Caki2 (cell line): ENCODE measurements around the gene LGI4. TPM values are rescaled to one million over a fixed set of nuclear protein-coding genes. Genes with fewer than 3 reads are reported as not detected.

ENCODE experiments used
- DNase-seq: peaks from one replicate; pipeline ENCODE4 v3.0.0-alpha.2; 2015; ENCODE audit warnings: low read depth
- in situ Hi-C: cut with HindIII; loops from 2 replicates; pipeline ENCODE4 v1.10.0; 2016; ENCODE audit warnings: low sequenced_read_pairs, low pct_unique_long_range_greater_than_20kb, mixed read lengths
- total RNA-seq: library from RNA; depleted of rRNA; stranded (reverse); fragments of >200 nt; shearing (Covaris generic); gene quantifications from 2 replicates; pipeline ENCODE4 v1.2.3, GENCODE V29; 2014; ENCODE audit warnings: low replicate concordance

Gene LGI4
- total RNA-seq, 1 experiment from 2014 or later = not detected

DNA sequence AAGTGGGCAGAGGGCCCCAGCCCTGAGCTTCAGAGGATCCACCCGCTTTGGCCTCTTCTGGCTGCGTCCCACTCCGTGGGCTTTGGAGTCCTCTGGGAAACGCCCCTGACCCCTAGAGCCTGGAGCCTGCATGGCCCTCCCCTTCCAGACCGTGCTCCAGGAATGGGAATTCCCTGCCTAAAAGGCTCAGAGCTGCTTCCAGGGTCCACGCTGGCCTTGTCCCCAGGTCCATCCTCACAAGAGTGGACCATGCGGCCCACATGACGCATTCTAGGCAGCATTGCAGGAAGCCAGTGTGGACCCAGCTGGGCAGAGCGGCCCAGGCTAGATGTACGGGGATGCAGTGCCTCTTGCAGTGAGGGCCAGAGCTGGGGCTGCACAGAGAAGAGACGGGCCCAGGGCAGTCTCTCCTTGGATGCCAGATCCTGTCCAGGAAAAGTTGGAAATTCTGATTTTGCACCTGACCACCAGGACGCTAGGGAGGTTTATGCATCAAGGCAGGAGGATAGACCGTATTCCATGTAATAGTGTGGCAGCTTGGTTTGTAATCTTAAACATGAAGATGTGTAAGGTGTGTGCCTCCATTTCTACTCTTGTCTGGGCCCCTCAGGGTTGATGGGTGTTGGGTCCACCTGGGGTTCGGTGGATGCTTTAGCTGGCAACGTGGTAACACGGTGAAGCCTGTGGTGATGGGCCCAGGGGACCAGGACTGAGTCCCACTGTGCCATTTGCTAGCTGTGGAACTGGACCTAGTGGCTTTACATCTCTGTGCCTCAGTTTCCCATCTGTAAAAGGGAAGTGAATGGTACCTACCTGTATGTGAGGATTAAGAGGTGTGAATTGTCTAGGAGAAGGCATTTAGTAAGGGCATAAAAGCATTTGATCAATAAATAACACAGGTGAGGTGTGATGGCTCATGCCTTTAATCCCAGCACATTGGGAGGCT lies 34.0 kb downstream of the LGI4 start:
- DNase-seq = no peak
- in situ Hi-C loops = no loop called here

GRCh38 chr19:35099897-35100275 lies 35.0 kb downstream of the LGI4 start:
- in situ Hi-C loops = no loop called here
- no peak for DNase-seq

DNA sequence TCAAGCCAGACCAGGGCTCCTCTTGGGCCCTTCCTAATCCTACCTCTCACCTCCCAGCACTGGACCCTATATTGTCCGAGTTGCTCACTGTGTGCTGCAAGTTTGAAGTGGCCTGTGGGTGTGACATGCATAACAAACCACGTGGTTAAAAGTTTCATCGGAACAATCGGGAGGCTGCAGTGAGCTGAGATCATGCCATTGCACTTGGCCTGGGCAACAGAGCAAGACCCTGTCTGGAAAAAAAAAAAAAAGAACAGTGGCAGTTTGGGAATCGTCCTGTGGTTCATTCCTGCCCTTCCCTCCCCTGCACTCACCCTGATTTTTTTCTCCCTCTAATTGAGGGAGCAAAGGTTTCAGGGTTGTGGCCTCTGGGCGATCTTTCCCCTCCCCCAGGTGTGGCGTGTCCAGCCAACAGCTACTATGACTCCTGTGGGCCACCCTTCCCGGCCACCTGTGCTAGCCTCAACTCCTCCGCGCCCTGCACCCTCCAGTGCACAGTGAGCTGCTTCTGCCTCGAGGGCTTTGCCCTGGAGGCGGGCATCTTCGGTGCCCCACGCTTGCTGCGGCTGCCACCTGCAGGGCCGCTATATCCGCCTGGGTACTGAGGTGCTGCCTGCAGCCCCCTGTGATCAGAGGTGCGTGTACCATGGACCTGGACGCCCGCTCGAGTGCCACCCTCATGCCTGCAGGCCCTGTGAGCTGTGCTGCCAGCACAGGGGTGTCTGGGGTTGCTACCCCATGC lies 35.5 kb downstream of the LGI4 start:
- in situ Hi-C loops = no loop called here
- DNase-seq = no peak

DNA sequence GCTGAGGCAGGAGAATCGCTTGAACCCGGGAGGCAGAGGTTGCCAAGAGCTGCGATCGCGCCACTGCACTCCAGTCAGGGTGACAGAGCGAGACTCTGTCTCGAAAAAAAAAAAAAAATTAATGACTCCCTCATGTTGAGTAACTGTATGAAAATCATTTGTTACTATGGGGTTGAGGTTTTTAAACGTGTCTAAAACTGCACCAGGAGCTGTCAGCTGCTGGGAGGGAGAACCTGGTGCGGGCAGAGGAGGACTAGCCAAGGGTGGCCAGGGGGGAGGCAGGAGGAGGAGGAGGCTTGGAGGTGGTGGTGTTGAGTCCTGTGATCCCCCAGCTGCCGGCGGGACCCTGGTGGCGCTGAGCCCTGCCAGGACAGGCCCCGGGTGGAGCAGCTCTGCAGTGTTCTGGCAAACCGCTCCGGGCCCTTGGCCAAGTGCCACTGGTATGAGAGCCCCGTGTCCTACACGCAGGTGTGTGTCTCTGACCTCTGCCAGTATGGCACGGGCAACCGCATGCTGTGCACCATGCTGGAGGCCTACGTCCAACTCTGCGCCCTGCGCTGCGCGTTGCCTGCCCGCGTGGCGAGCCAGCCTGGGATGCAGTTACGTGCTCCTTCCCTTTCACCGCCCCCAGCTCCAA lies 36.3 kb downstream of the LGI4 start:
- DNase-seq = no peak
- in situ Hi-C loops = no loop called here

DNA sequence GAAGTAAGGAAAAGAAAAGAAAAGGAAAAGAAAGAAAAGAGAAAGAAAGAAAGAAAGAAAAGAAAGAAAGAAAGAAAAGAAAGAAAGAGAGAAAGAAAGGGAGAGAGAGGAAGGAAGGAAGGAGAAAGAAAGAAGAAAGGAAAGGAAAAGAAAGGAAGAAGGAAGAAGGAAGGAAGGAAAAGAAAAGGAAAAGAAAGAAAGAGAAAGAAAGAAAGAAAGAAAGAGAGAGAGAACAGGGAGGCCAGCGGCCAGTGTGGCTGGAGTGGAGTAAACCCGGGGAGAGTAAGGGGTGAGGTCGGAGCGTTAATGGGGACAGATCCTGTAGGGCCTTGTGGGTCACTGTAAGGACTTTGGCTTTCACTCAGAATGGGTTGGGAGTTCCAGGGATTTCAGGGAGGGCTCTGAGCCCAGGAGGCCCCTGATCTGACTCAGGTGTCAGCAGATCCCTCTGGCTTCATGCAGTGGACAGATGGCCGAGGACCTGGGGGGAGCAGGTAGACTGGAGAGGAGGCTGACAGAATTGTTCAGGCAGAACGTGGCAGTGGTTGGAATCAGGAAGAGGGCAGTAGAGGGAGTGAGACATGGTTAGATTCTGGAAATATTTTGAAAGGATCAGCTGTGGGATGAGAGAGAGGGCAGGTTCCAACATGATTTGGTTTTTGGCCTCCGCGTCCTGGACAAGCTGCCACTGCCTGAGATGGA lies 39.0 kb downstream of the LGI4 start:
- in situ Hi-C loops = no loop called here
- DNase-seq = no peak

GRCh38 chr19:35094656-35095055 lies 40.2 kb downstream of the LGI4 start:
- DNase-seq = no peak
- in situ Hi-C loops = no loop called here

DNA sequence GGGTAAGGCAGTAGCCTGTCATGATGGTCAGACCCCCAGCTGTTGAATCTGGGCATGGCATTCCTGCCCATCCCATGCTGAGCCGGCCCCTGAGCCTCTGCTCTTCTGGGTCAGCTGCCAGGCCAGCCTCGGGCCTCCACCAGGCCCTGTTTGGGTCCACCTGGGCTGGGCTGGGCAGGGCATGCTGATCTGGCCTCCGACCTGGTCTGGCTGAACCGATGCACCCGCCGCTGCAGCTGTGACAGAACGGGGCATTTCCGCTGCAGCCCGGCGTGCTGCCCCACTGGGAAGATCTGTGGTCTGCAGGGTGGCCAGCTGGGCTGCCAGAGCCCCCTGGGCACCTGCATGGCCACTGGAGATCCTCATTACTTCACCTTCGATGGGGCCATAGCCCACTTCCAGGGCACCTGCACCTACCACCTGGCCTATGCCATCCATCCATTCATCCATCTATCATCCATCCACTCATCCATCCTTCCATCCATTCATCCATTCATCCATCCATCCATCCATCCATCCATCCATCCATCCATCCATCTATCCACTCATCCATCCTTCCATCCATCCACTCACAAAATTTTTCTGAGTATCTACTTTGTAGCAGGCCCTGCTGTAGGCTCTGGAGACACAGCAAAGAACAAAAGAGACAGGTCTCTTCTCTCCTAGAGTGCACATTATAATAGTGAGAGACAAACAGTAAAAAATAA lies 40.8 kb downstream of the LGI4 start:
- in situ Hi-C loops = no loop called here
- DNase-seq = no peak

DNA sequence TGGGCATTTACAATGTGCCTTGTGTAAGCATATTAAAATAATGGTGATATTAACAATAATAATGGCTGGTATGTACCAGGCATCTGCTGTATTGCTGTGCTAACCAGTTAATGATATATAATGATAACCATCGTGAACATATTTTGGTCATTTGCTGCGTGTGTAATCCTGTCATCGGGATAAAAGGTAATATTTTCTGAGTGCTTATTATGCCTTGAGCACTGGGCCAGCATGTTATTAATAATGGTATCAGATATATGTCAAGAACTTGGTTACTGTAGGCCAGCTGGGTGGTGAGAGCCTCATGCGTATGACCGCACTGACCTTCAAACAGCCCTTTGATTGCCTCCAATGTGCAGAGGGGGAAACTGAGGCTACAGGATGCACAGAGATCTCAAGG lies 41.4 kb downstream of the LGI4 start:
- in situ Hi-C loops = no loop called here
- DNase-seq = no peak

DNA sequence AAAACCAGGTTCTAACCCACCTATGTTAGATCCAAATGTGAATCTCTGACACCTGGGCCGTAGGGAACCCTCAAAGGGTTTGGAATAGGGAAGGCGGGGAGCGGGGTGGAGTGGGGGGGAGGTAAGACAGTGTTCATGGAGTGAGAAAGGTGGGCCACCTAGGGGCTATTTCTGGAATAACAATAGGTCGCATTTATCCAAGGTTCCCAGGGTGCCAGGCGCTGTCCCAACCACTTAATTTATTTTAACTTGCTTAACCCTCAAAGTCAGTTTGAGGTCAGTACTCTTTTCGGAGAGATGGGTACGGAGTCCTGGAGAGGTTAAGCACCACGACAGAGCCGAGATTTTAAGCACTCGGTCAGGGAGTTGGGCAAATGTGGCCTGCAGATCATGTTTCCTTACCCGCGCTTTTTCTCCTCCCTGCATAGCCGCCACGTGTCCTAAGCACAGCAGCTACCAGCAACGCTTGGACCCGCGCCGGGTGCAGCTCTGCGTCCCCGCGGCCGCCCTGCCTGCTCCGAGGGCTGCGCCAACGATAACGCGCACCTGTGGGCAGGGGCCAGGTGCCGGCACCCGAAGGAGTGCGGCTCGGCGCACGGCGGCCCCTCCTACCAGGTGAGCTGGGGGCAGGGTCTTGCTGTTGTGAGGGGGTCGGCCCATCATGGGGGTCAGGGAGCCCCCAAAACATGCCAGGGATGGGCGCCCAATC lies 44.2 kb downstream of the LGI4 start:
- no peak for DNase-seq
- in situ Hi-C loops = no loop called here

- DNase-seq = no peak
- in situ Hi-C loops = no loop called here
These were observed 44.7 kb downstream of the LGI4 start for GRCh38 chr19:35090160-35090505.

DNA sequence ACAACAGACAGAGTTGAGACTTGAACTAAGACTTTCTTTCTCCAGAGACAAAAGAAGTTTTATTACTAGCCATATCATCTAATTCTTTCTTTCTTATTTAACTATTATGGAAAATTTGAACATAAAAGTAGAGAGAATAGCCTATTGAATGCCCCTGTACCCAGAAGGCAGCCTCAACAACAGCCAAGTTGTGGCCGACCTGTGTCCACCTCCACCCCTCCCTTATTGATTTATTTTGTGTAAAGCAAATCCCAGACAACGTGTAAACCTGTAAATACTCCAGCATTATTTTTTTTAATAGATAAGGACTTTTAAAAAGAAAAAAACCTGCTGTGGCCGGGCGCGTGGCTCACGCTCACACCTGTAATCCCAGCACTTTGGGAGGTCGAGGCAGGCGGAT lies 45.3 kb downstream of the LGI4 start:
- in situ Hi-C loops = no loop called here
- no peak for DNase-seq

- peak; percentile 44 for DNase-seq
These were observed 46.5 kb downstream of the LGI4 start for GRCh38 chr19:35088131-35088913.

GRCh38 chr19:35087393-35087792 lies 47.5 kb downstream of the LGI4 start:
- in situ Hi-C loops = no loop called here
- DNase-seq = no peak

More at GRCh38 chr19:35088131-35088913, 46.5 kb downstream of the LGI4 start:
- in situ Hi-C loops = no loop called here

DNA sequence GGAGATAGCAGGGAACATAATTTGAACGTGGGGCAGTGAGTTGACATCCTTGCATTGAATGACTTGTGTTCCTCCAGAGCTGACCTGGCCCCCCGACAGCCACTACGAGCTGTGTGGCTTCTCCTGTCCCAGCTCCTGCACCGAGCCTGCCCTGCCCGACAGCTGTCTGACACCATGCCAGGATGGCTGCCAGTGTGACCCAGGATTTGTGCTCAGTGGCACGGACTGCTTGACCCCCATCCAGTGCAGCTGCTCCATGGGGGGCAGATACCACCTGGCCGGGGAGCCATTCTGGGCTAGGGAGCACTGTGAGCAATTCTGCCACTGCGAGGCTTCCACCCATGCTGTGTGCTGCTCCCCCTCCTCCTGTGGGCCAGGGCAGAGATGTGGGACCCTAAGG lies 48.4 kb downstream of the LGI4 start:
- DNase-seq = no peak
- in situ Hi-C loops = no loop called here

- in situ Hi-C loops = no loop called here
- no peak for DNase-seq
These were observed 48.9 kb downstream of the LGI4 start for GRCh38 chr19:35085947-35086346.

GRCh38 chr19:35084509-35084762 lies 50.4 kb downstream of the LGI4 start:
- in situ Hi-C loops = no loop called here
- no peak for DNase-seq
